Measurements from ENCODE around the gene DPP3.

DNA sequence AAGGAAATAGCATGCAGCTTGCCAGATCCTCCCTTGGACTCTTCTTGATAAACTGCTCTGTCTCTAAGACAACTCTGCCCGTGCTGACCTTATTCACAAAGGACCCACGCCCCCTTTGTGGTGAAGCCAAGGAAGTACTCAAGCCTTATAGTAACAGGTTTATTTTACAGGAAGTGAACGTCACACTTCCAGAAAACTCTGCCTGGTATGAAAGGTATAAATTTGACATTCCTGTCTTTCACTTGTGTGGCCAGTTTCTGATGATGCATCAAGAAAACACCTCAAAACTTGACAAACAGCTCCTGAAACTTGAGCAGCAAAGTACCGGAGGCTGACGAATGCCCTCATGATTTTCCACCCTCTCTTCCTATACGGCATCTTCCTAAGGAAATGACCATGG lies 26.0 kb upstream of the DPP3 start:
- TF ChIP-seq, protein P1, sequence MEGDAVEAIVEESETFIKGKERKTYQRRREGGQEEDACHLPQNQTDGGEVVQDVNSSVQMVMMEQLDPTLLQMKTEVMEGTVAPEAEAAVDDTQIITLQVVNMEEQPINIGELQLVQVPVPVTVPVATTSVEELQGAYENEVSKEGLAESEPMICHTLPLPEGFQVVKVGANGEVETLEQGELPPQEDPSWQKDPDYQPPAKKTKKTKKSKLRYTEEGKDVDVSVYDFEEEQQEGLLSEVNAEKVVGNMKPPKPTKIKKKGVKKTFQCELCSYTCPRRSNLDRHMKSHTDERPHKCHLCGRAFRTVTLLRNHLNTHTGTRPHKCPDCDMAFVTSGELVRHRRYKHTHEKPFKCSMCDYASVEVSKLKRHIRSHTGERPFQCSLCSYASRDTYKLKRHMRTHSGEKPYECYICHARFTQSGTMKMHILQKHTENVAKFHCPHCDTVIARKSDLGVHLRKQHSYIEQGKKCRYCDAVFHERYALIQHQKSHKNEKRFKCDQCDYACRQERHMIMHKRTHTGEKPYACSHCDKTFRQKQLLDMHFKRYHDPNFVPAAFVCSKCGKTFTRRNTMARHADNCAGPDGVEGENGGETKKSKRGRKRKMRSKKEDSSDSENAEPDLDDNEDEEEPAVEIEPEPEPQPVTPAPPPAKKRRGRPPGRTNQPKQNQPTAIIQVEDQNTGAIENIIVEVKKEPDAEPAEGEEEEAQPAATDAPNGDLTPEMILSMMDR (IDR thresholded peaks at IDR 0.05; ENCODE audit: insufficient read depth, low read length) = no peak
- no peak for TF ChIP-seq POLR2AphosphoS5 (IDR thresholded peaks at IDR 0.05; ENCODE audit: low read depth)

Data from HL-60 (cell line).